ENCODE results near the gene PSMC5. TPM values are rescaled to one million over a fixed set of nuclear protein-coding genes. Genes with fewer than 3 reads are reported as not detected.
A peak's percentile ranks its signal among the peaks of the same experiment; 100 is the strongest.
"Not testable (repeated sequence)": the region's sequence is repeated elsewhere in the genome, so short reads cannot be mapped to it uniquely, and the experiment has no call there.

Gene PSMC5
- total and polyA plus RNA-seq, 10 of the 15 experiments (the other 5 are each of a cell fraction or from before 2014, with no cell fraction given): 55.0 to 266 (median 148) TPM

- H3K4me3 ChIP-seq: peak overlapping the region; percentile 86
- ATAC-seq (peak; percentile 59), FAIRE-seq (peak; percentile 23), DNase-seq (ENCODE audit: low read depth, low spot score) (peak; percentile 53)
- peak overlapping the region; percentile 84 for H2AFZ ChIP-seq (ENCODE audit: control insufficient read depth, low read depth, low read length)
- not testable (repeated sequence) for H3K9me3 ChIP-seq (replicated peaks; ENCODE audit: control insufficient read depth, insufficient read depth, low read length); H4K20me1 ChIP-seq (ENCODE audit: control insufficient read depth, insufficient read depth); H3K27me3 ChIP-seq (replicated peaks in 1 of 2; ENCODE audit: control insufficient read depth in 2 of 2, insufficient read depth in 2 of 2, low read length in 1 of 2); H3K36me3 ChIP-seq (ENCODE audit: control insufficient read depth in 2 of 2, insufficient read depth in 2 of 2, low read length in 1 of 2)
- POLR2A ChIA-PET: interaction anchor here (0.6 to 3.5 kb wide), 27 partner anchors 9 to 1074 kb away, joined by 3 to 24 read pairs (median 4); partner anchors contain the start of genes CCDC47, DDX42, FTSJ3 and MAP3K3
- peak overlapping the region; percentile 83 for H3K9ac ChIP-seq (ENCODE audit: control insufficient read depth, insufficient read depth, low read length)
- intact Hi-C loops (cut with micrococcal nuclease; ENCODE audit: unreplicated experiment) (loop anchor here (2.0 to 5.0 kb wide), 3 partner anchors 71 to 146 kb away; partner anchors contain the start of genes CCDC47, DDX42 and STRADA), in situ Hi-C loops (cut with MboI) (loop anchor here (10.0 to 25.0 kb wide), 2 partner anchors 406 to 661 kb away; partner anchors contain the start of genes CEP95, CYB561 and DDX5)
- H3K4me1 ChIP-seq (ENCODE audit: control insufficient read depth, insufficient read depth, low read length): peaks cover 22% of the 10 kb centered on the region
- peak overlapping the region; percentile 86 for H3K4me2 ChIP-seq (ENCODE audit: control insufficient read depth, insufficient read depth)
- TSS peak; percentile 95 for BruUV-seq (replicated peaks)
- RAD21 ChIA-PET (ENCODE audit: unreplicated experiment): interaction anchor here (0.6 to 1.2 kb wide), 6 partner anchors 85 to 231 kb away, joined by 3 to 8 read pairs (median 4); partner anchors contain the start of gene MAP3K3
- peaks cover 41% of the 10 kb centered on the region for H3K79me2 ChIP-seq (ENCODE audit: control insufficient read depth, insufficient read depth, low read length)
- CTCF ChIA-PET: interaction anchor here (0.6 to 7.0 kb wide), 11 partner anchors 13 to 414 kb away, joined by 3 to 51 read pairs (median 4); no protein-coding TSS in a partner anchor
- 1% methylated on average over 18 of the region's 19 CpGs for WGBS (ENCODE audit: insufficient coverage, insufficient replicate concordance, low lambda C conversion rate, missing lambda C conversion rate)
- H3K27ac ChIP-seq (ENCODE audit: control insufficient read depth, insufficient read depth): peak overlapping the region; percentile 80
- SMC1A ChIA-PET (ENCODE audit: uncharacterized antibody, unreplicated experiment): interaction anchor here (0.5 to 2.0 kb wide), 4 partner anchors 15 to 286 kb away, joined by 3 to 8 read pairs (median 4); no protein-coding TSS in a partner anchor
- peak; percentile 87 for TF ChIP-seq ZNF384 (IDR thresholded peaks at IDR 0.05; ENCODE audit: borderline replicate concordance, low read depth, low read length)
- peak; percentile 25 for TF ChIP-seq E2F8 (IDR thresholded peaks at IDR 0.05; ENCODE audit: low read depth, partially characterized antibody)
- TF ChIP-seq NKRF (conservative IDR thresholded peaks at IDR 0.05): 0 out of 2 replicates have a peak, but pooled peaks have one; percentile 85
- peak; percentile 52; the same call in 1 of the 2 replicates for TF ChIP-seq ZNF24 (IDR thresholded peaks at IDR 0.05)
- peak; percentile 68 for TF ChIP-seq POLR2A (IDR thresholded peaks at IDR 0.05; ENCODE audit: low read depth, low read length)
- peak; percentile 68 for TF ChIP-seq POLR2AphosphoS5 (IDR thresholded peaks at IDR 0.05; ENCODE audit: low read length)
- TF ChIP-seq IKZF2 (IDR thresholded peaks at IDR 0.05): peak in 1 of 2 experiments; percentile 17; a peak in 1 of 4 replicates
- TF ChIP-seq MTA2 (IDR thresholded peaks at IDR 0.05; ENCODE audit: low read depth): peak; percentile 49
- 0 out of 2 replicates have a peak, but pooled peaks have one; percentile 40 for TF ChIP-seq TCF3 (IDR thresholded peaks at IDR 0.05; ENCODE audit: borderline replicate concordance, insufficient read depth, low read depth, low read length)
- TF ChIP-seq MEF2B (IDR thresholded peaks at IDR 0.05; ENCODE audit: partially characterized antibody, poor library complexity, severe bottlenecking): peak; percentile 7
- peak; percentile 52; the same call in 1 of the 2 replicates for TF ChIP-seq TCF12 (IDR thresholded peaks at IDR 0.05; ENCODE audit: low read depth, low read length)
- 0 out of 2 replicates have a peak, but pooled peaks have one; percentile 1 for TF ChIP-seq YY1 (IDR thresholded peaks at IDR 0.05; ENCODE audit: low read depth, low read length)
- peak; percentile 94 for TF ChIP-seq ZNF217 (IDR thresholded peaks at IDR 0.05)
- TF ChIP-seq PML (IDR thresholded peaks at IDR 0.05; ENCODE audit: low read length): peak; percentile 54; the same call in 1 of the 2 replicates
- peak; percentile 77 for TF ChIP-seq TAF1 (IDR thresholded peaks at IDR 0.05; ENCODE audit: borderline replicate concordance, low read depth, low read length)
- TF ChIP-seq NBN (IDR thresholded peaks at IDR 0.05): peak; percentile 36; the same call in 1 of the 2 replicates
Measured at GRCh38 chr17:63843387-63843888, 16.2 kb downstream of the PSMC5 start.
